Measurements from ENCODE around the gene SAMD4A.

GRCh38 chr14:54773171-54774006 lies 206.5 kb downstream of the SAMD4A start:
- TF ChIP-seq POLR2A (IDR thresholded peaks at IDR 0.05; ENCODE audit: low read depth, low read length) (peak; percentile 63), CTCF (conservative IDR thresholded peaks at IDR 0.05; ENCODE audit: low read depth, low read length) (peak; percentile 92), ELK1 (IDR thresholded peaks at IDR 0.05; ENCODE audit: borderline replicate concordance, low read depth, low read length) (no peak), SMC3 (IDR thresholded peaks at IDR 0.05; ENCODE audit: low read depth, low read length) (peak; percentile 88), MAFK (IDR thresholded peaks at IDR 0.05; ENCODE audit: low read depth, low read length) (peak; percentile 55; the same call in 1 of the 2 replicates)
